Panc1 (cell line): ENCODE measurements around the gene TLCD1.

Experiments
- POLR2AphosphoS5 ChIP-seq: IDR thresholded peaks from 2 replicates; pipeline ENCODE4 v1.6.1; 2012; ENCODE audit warnings: mild to moderate bottlenecking, low read depth, low read length, moderate library complexity
- REST ChIP-seq, 2 experiments: IDR thresholded peaks; 2 replicates each; pipeline ENCODE4 v1.6.1; 2011 to 2012; ENCODE audit warnings: low read depth in 2 of 2, control low read depth in 1 of 2, low read length in 1 of 2, mild to moderate bottlenecking in 1 of 2, moderate library complexity in 1 of 2; ENCODE audit not compliant: insufficient read depth in 1 of 2
- SIN3A ChIP-seq: IDR thresholded peaks from 2 replicates; pipeline ENCODE4 v1.6.1; 2012; ENCODE audit warnings: low read depth, mild to moderate bottlenecking, low read length, moderate library complexity, borderline replicate concordance; ENCODE audit not compliant: insufficient read depth
- TF ChIP-seq, protein P1 (sequence below): fragments of 450-650 bp; IDR thresholded peaks from 2 replicates; pipeline ENCODE4 v1.5.1; 2017; ENCODE audit warnings: mild to moderate bottlenecking

DNA sequence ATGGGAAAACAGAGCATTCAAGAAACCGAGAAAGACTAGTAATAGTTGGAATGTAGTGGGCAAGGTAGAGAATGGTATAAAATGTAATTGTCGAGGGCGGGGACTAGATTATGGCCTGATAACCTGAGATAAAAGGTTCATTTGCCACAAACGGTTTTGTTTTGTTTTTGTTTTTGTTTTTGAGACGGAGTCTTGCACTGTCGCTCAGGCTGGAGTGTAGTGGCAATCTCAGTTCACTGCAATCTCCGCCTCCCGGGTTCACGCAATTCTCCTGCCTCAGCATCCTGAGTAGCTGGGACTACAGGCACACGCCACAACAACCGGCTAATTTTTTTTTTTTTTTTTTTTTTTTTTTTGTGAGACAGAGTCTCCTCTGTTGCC, 3.9 kb upstream of the TLCD1 start:
- TF ChIP-seq, protein P1, sequence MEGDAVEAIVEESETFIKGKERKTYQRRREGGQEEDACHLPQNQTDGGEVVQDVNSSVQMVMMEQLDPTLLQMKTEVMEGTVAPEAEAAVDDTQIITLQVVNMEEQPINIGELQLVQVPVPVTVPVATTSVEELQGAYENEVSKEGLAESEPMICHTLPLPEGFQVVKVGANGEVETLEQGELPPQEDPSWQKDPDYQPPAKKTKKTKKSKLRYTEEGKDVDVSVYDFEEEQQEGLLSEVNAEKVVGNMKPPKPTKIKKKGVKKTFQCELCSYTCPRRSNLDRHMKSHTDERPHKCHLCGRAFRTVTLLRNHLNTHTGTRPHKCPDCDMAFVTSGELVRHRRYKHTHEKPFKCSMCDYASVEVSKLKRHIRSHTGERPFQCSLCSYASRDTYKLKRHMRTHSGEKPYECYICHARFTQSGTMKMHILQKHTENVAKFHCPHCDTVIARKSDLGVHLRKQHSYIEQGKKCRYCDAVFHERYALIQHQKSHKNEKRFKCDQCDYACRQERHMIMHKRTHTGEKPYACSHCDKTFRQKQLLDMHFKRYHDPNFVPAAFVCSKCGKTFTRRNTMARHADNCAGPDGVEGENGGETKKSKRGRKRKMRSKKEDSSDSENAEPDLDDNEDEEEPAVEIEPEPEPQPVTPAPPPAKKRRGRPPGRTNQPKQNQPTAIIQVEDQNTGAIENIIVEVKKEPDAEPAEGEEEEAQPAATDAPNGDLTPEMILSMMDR = no peak
- TF ChIP-seq REST (IDR thresholded peaks at IDR 0.05; ENCODE audit: insufficient read depth in 1 of 2, low read depth in 2 of 2, low read length in 1 of 2) (no peak), POLR2AphosphoS5 (no peak), SIN3A (no peak)
